ENCODE results near the gene MARCHF9.

Gene MARCHF9

GRCh38 chr12:57744777-57745484 is 10.0 kb upstream of the MARCHF9 start, which contains the start of gene TSPAN31:
Gene TSPAN31 (plus strand): TSS chr12:57745039. CDS start chr12:57745155, 116 bp downstream.
- H3K27ac ChIP-seq, result peak within 1 kb of the TSS; percentile 93
- no peaks in the 10 kb centered on the region for H3K27me3 ChIP-seq (ENCODE audit: insufficient read depth, low read depth, severe bottlenecking)
- no peak for TF ChIP-seq CTCF (IDR thresholded peaks at IDR 0.05; ENCODE audit: low read depth, low read length)
- H3K4me3 ChIP-seq (ENCODE audit: low read depth, low read length), result peak within 1 kb of the TSS; percentile 84
- peaks cover 42% of the 10 kb centered on the region for H3K36me3 ChIP-seq
- DNase-seq, result peak; percentile 96
- no peaks in the 10 kb centered on the region for H3K9me3 ChIP-seq (ENCODE audit: severe bottlenecking)

GRCh38 chr12:57745485-57745881 is 9.4 kb upstream of the MARCHF9 start:
- no peak for TF ChIP-seq CTCF (IDR thresholded peaks at IDR 0.05; ENCODE audit: low read depth, low read length)
- no peak for DNase-seq
- no peaks in the 10 kb centered on the region for H3K27me3 ChIP-seq (ENCODE audit: insufficient read depth, low read depth, severe bottlenecking)
- peak overlapping the region; percentile 84 for H3K4me3 ChIP-seq (ENCODE audit: low read depth, low read length)
- H3K27ac ChIP-seq, result peak overlapping the region; percentile 93
- no peaks in the 10 kb centered on the region for H3K9me3 ChIP-seq (ENCODE audit: severe bottlenecking)
- H3K36me3 ChIP-seq, result peaks cover 47% of the 10 kb centered on the region

- no peak for TF ChIP-seq CTCF (IDR thresholded peaks at IDR 0.05; ENCODE audit: low read depth, low read length)
- no peaks in the 10 kb centered on the region for H3K9me3 ChIP-seq (ENCODE audit: severe bottlenecking)
- no peaks in the 10 kb centered on the region for H3K27me3 ChIP-seq (ENCODE audit: insufficient read depth, low read depth, severe bottlenecking)
- DNase-seq, result no peak
- peak overlapping the region; percentile 93; the same call in 1 of the 2 replicates for H3K27ac ChIP-seq
- H3K4me3 ChIP-seq (ENCODE audit: low read depth, low read length), result no peak overlapping the region
- H3K36me3 ChIP-seq, result peaks cover 52% of the 10 kb centered on the region
These were observed 8.9 kb upstream of the MARCHF9 start for GRCh38 chr12:57746025-57746424.

DNA sequence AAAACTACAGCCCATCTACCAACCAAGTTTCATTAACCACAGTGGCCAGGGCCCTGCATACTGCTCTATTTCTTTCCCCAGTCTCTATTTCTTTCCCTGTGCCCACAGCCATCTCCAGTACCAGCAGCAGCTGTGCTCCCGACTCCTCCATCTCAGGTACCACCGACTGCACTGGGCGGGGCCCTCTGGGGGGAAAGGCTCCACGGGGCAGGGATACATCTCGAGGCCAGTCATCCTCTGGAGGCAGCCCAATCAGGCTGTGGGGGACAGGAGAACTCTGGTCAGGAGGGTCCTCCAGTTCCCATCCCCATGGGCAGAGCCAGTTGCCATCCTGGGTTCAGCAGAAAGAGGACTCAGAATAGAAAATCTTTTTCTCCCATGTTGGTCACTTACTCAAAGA is 5.8 kb upstream of the MARCHF9 start:
- Histone ChIP-seq H3K9me3 (ENCODE audit: severe bottlenecking) (no peaks in the 10 kb centered on the region), H3K27ac (no peak overlapping the region), H3K27me3 (ENCODE audit: insufficient read depth, low read depth, severe bottlenecking) (no peaks in the 10 kb centered on the region), H3K36me3 (peaks cover 60% of the 10 kb centered on the region), H3K4me3 (ENCODE audit: low read depth, low read length) (no peak overlapping the region)
- no peak for TF ChIP-seq CTCF (IDR thresholded peaks at IDR 0.05; ENCODE audit: low read depth, low read length)
- DNase-seq, result no peak

GRCh38 chr12:57750561-57751431 is 4.1 kb upstream of the MARCHF9 start:
- Histone ChIP-seq H3K27ac (peak overlapping the region; percentile 97), H3K4me3 (ENCODE audit: low read depth, low read length) (peak overlapping the region; percentile 80), H3K27me3 (ENCODE audit: insufficient read depth, low read depth, severe bottlenecking) (no peaks in the 10 kb centered on the region), H3K36me3 (peaks cover 56% of the 10 kb centered on the region), H3K9me3 (ENCODE audit: severe bottlenecking) (no peaks in the 10 kb centered on the region)
- DNase-seq, result no peak
- no peak for TF ChIP-seq CTCF (IDR thresholded peaks at IDR 0.05; ENCODE audit: low read depth, low read length)

All from WERI-Rb-1 (cell line).